Ishikawa (cell line): ENCODE results near the gene DENND1A.

Experiments used
- RAD21 ChIP-seq: IDR thresholded peaks from 2 replicates; pipeline ENCODE4 v1.6.1; 2012; ENCODE audit warnings: low read depth
- TAF1 ChIP-seq: IDR thresholded peaks from 2 replicates; pipeline ENCODE4 v1.6.1; 2012; ENCODE audit warnings: low read depth, mild to moderate bottlenecking
- TEAD4 ChIP-seq: IDR thresholded peaks from 2 replicates; pipeline ENCODE4 v1.6.1; 2012
- YY1 ChIP-seq: IDR thresholded peaks from 2 replicates; pipeline ENCODE4 v1.6.1; 2012; ENCODE audit warnings: low read depth
- ZBTB7A ChIP-seq: IDR thresholded peaks from 2 replicates; pipeline ENCODE4 v1.6.1; 2012; ENCODE audit warnings: low read depth

GRCh38 chr9:123508048-123508447, 421.9 kb downstream of the DENND1A start:
- TF ChIP-seq RAD21, result no peak
- TF ChIP-seq YY1, result no peak
- TF ChIP-seq ZBTB7A, result no peak
- no peak for TF ChIP-seq TEAD4
- TF ChIP-seq TAF1, result no peak
